Neuronal stem cell (in vitro differentiated cells): Measurements from ENCODE around the gene NEUROG3.

Experiments
- DNase-seq: peaks from one replicate; pipeline ENCODE4 v3.0.0-alpha.2; 2013; ENCODE audit warnings: low spot score
- H2AFZ ChIP-seq: one replicate; pipeline ENCODE4 v1.6.1; 2013; ENCODE audit warnings: mild to moderate bottlenecking, low read length, inconsistent platforms
- H2AK5ac ChIP-seq: 2 replicates; pipeline ENCODE4 v1.6.1; 2013; ENCODE audit warnings: low read depth, mild to moderate bottlenecking, inconsistent platforms, low read length, moderate library complexity, mixed read lengths
- H2BK120ac ChIP-seq: 2 replicates; pipeline ENCODE4 v1.6.1; 2013; ENCODE audit warnings: low read depth, mild to moderate bottlenecking, inconsistent platforms, low read length, moderate library complexity, mixed read lengths
- H2BK12ac ChIP-seq: one replicate; pipeline ENCODE4 v1.6.1; 2013; ENCODE audit warnings: low read length, inconsistent platforms
- H2BK15ac ChIP-seq: 2 replicates; pipeline ENCODE4 v1.6.1; 2013; ENCODE audit warnings: mild to moderate bottlenecking, low read length, inconsistent platforms, mixed read lengths
- H2BK5ac ChIP-seq: one replicate; pipeline ENCODE4 v1.6.1; 2013; ENCODE audit warnings: inconsistent platforms, mild to moderate bottlenecking, low read length, moderate library complexity
- H3K14ac ChIP-seq: one replicate; pipeline ENCODE4 v1.6.1; 2013; ENCODE audit warnings: low read length, inconsistent platforms
- H3K18ac ChIP-seq: 2 replicates; pipeline ENCODE4 v1.6.1; 2013; ENCODE audit warnings: low read length, inconsistent platforms
- H3K23ac ChIP-seq: 2 replicates; pipeline ENCODE4 v1.6.1; 2013; ENCODE audit warnings: low read depth, mild to moderate bottlenecking, mixed read lengths, low read length, inconsistent platforms; ENCODE audit not compliant: poor library complexity
- H3K27ac ChIP-seq: replicated peaks from 3 replicates; pipeline ENCODE4 v1.5.1; 2013; ENCODE audit warnings: low read length, inconsistent platforms
- H3K27me3 ChIP-seq, 3 experiments: 2 replicates each; pipeline ENCODE4 v1.6.1; 2013; ENCODE audit warnings: low read length in 3 of 3, mild to moderate bottlenecking in 2 of 3, inconsistent platforms in 1 of 3, low read depth in 1 of 3, mixed read lengths in 1 of 3, moderate library complexity in 1 of 3; ENCODE audit not compliant: control insufficient read depth in 3 of 3, insufficient read depth in 3 of 3
- H3K36me3 ChIP-seq, 2 donors: replicated peaks in 1 of 2; 2 replicates each; pipeline ENCODE4 v1.6.1; 2013; ENCODE audit warnings: low read length in 2 of 2; ENCODE audit not compliant: control insufficient read depth in 2 of 2, insufficient read depth in 2 of 2
- H3K4ac ChIP-seq: 2 replicates; pipeline ENCODE4 v1.6.1; 2013; ENCODE audit warnings: inconsistent platforms, mild to moderate bottlenecking, low read length, moderate library complexity
- H3K4me1 ChIP-seq, 2 donors: 1 replicate in 1 of 2; 2 replicates in 1 of 2; pipeline ENCODE4 v1.6.1; 2013; ENCODE audit warnings: low read length in 2 of 2, low read depth in 1 of 2; ENCODE audit not compliant: control insufficient read depth in 2 of 2, insufficient read depth in 1 of 2
- H3K4me2 ChIP-seq: one replicate; pipeline ENCODE4 v1.6.1; 2013; ENCODE audit warnings: mild to moderate bottlenecking, low read length, inconsistent platforms; ENCODE audit not compliant: insufficient read depth, poor library complexity, severe bottlenecking
- H3K4me3 ChIP-seq, 2 donors: 2 replicates each; pipeline ENCODE4 v1.5.1; 2013; ENCODE audit warnings: low read length in 2 of 2, mild to moderate bottlenecking in 2 of 2, inconsistent platforms in 1 of 2, moderate library complexity in 1 of 2
- H3K79me1 ChIP-seq: one replicate; pipeline ENCODE4 v1.6.1; 2013; ENCODE audit warnings: low read depth, mild to moderate bottlenecking, inconsistent platforms, low read length, moderate library complexity
- H3K9ac ChIP-seq: one replicate; pipeline ENCODE4 v1.6.1; 2013; ENCODE audit warnings: mild to moderate bottlenecking, low read depth, low read length, inconsistent platforms; ENCODE audit not compliant: poor library complexity
- H3K9me3 ChIP-seq, 2 donors: replicated peaks in 1 of 2; 2 replicates each; pipeline versions ENCODE3 to v1.6.1; 2013; ENCODE audit warnings: low read length in 2 of 2, mild to moderate bottlenecking in 2 of 2, inconsistent platforms in 1 of 2, low read depth in 1 of 2, mixed read lengths in 1 of 2, moderate library complexity in 1 of 2; ENCODE audit not compliant: control insufficient read depth in 2 of 2, insufficient read depth in 1 of 2
- H4K8ac ChIP-seq: one replicate; pipeline ENCODE4 v1.6.1; 2013; ENCODE audit warnings: low read depth, mild to moderate bottlenecking, inconsistent platforms, low read length, moderate library complexity
- H4K91ac ChIP-seq: one replicate; pipeline ENCODE4 v1.6.1; 2013; ENCODE audit warnings: low read length, low read depth, mild to moderate bottlenecking, inconsistent platforms; ENCODE audit not compliant: poor library complexity
- WGBS, 2 donors: extraction: QIAGEN DNeasy Blood & Tissue Kit; methylation state at CpG; one replicate each; pipeline ENCODE4 v1.1.7; 2013; ENCODE audit warnings: missing lambda C conversion rate in 2 of 2, mixed read lengths in 1 of 2; ENCODE audit not compliant: insufficient read length in 2 of 2, insufficient replicate concordance in 1 of 2; ENCODE audit errors: extremely low coverage in 2 of 2; 5-methylcytosine and 5-hydroxymethylcytosine counted together

NEUROG3 gene

GRCh38 chr10:69576334-69577011 lies 3.3 kb upstream of the NEUROG3 start:
- Histone ChIP-seq H2AK5ac (no peak overlapping the region), H4K8ac (no peak overlapping the region), H3K9me3 (peaks cover 0 to 1% of the 10 kb centered on the region in 2 donors), H3K27ac (no peak overlapping the region), H2BK12ac (no peak overlapping the region), H2AFZ (no peak overlapping the region), H3K27me3 (peaks cover 55 to 96% (median 96%) of the 10 kb centered on the region in 3 experiments), H3K4me1 (peaks cover 18 to 24% of the 10 kb centered on the region in 2 donors), H2BK15ac (no peak overlapping the region), H4K91ac (no peak overlapping the region), H3K18ac (no peak overlapping the region), H3K79me1 (no peaks in the 10 kb centered on the region), H3K4ac (no peak overlapping the region), H3K14ac (no peak overlapping the region), H3K36me3 (no peaks in the 10 kb centered on the region), H3K23ac (no peak overlapping the region), H3K9ac (no peak overlapping the region), H3K4me3 (no peak overlapping the region), H2BK120ac (no peak overlapping the region), H3K4me2 (no peak overlapping the region), H2BK5ac (no peak overlapping the region)
- DNase-seq = no peak
- no CpG with 5 or more reads among the region's 28 CpGs for WGBS, 2 donors

- no peak overlapping the region for H2BK120ac ChIP-seq
- no peak overlapping the region for H2BK12ac ChIP-seq
- peak overlapping the region; percentile 57 for H3K4me2 ChIP-seq
- peaks cover 18 to 26% of the 10 kb centered on the region in 2 donors for H3K4me1 ChIP-seq
- H4K8ac ChIP-seq = no peak overlapping the region
- H3K9ac ChIP-seq = no peak overlapping the region
- no peaks in the 10 kb centered on the region for H3K36me3 ChIP-seq
- no peak overlapping the region for H2BK15ac ChIP-seq
- H3K27ac ChIP-seq = no peak overlapping the region
- no peaks in the 10 kb centered on the region for H3K79me1 ChIP-seq
- H3K18ac ChIP-seq = no peak overlapping the region
- no CpG with 5 or more reads among the region's 5 CpGs for WGBS, 2 donors
- no peak overlapping the region for H3K4ac ChIP-seq
- peaks cover 0 to 2% of the 10 kb centered on the region in 2 donors for H3K9me3 ChIP-seq
- peak overlapping the region; percentile 54 to 66 for H3K4me3 ChIP-seq
- H2AFZ ChIP-seq = peak overlapping the region; percentile 86
- DNase-seq = no peak
- H3K14ac ChIP-seq = no peak overlapping the region
- no peak overlapping the region for H2BK5ac ChIP-seq
- H2AK5ac ChIP-seq = no peak overlapping the region
- peaks cover 56 to 100% (median 98%) of the 10 kb centered on the region in 3 experiments for H3K27me3 ChIP-seq
- no peak overlapping the region for H3K23ac ChIP-seq
- no peak overlapping the region for H4K91ac ChIP-seq
Measured at GRCh38 chr10:69575164-69575722, 2.0 kb upstream of the NEUROG3 start.

- Histone ChIP-seq H2BK120ac (no peak overlapping the region), H3K27ac (peak overlapping the region; percentile 47), H3K4me3 (peak overlapping the region; percentile 54 to 66), H3K4me2 (peak overlapping the region; percentile 57), H3K18ac (peak overlapping the region; percentile 24), H2BK12ac (no peak overlapping the region), H3K23ac (no peak overlapping the region), H4K91ac (no peak overlapping the region), H3K9ac (no peak overlapping the region), H4K8ac (no peak overlapping the region), H2BK15ac (no peak overlapping the region), H2BK5ac (no peak overlapping the region), H3K79me1 (no peaks in the 10 kb centered on the region), H3K4ac (no peak overlapping the region), H2AK5ac (no peak overlapping the region), H3K14ac (no peak overlapping the region), H3K27me3 (peaks cover 61 to 100% (median 98%) of the 10 kb centered on the region in 3 experiments), H3K9me3 (peaks cover 0 to 2% of the 10 kb centered on the region in 2 donors), H3K36me3 (no peaks in the 10 kb centered on the region), H3K4me1 (peaks cover 18 to 32% of the 10 kb centered on the region in 2 donors), H2AFZ (peak overlapping the region; percentile 86)
- no peak for DNase-seq
- no CpG with 5 or more reads among the region's 12 CpGs for whole genome bisulfite sequencing, 2 donors
Measured at GRCh38 chr10:69574571-69574978, 1.4 kb upstream of the NEUROG3 start.
